ENCODE data around the gene PGBD4.

Gene PGBD4

DNA sequence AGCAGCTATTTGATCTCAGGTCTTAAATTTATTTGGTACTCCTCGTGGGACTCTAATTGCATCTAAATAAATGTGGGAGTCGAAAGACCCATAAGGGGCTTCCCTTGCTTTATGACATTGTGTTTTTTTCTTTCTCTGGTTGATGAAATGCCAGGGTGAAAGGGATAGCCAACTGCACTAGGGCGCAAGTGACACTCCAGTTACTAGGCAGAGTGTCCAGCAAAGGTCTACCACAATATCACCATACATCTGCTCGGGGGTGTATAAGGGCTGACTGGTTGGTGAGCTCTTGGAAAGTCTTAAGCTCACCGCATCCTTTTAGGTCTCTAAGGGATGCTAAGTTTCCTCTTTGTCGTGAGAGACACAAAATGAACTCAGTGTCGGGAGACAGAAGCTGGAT is 54.0 kb downstream of the PGBD4 start:
- Histone ChIP-seq H3K27ac (replicated peaks) (no peak overlapping the region), H3K4me3 (replicated peaks; ENCODE audit: insufficient read depth, low read length) (no peak overlapping the region), H3K27me3 (ENCODE audit: insufficient read depth, poor library complexity, severe bottlenecking) (no peaks in the 10 kb centered on the region)
- TF ChIP-seq, protein P1, sequence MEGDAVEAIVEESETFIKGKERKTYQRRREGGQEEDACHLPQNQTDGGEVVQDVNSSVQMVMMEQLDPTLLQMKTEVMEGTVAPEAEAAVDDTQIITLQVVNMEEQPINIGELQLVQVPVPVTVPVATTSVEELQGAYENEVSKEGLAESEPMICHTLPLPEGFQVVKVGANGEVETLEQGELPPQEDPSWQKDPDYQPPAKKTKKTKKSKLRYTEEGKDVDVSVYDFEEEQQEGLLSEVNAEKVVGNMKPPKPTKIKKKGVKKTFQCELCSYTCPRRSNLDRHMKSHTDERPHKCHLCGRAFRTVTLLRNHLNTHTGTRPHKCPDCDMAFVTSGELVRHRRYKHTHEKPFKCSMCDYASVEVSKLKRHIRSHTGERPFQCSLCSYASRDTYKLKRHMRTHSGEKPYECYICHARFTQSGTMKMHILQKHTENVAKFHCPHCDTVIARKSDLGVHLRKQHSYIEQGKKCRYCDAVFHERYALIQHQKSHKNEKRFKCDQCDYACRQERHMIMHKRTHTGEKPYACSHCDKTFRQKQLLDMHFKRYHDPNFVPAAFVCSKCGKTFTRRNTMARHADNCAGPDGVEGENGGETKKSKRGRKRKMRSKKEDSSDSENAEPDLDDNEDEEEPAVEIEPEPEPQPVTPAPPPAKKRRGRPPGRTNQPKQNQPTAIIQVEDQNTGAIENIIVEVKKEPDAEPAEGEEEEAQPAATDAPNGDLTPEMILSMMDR (IDR thresholded peaks at IDR 0.05; ENCODE audit: insufficient read depth, low read length): no peak
- TF ChIP-seq SPI1 (IDR thresholded peaks at IDR 0.05; ENCODE audit: borderline replicate concordance, low read depth) (no peak), POLR2AphosphoS5 (IDR thresholded peaks at IDR 0.05; ENCODE audit: low read depth) (no peak), GABPA (IDR thresholded peaks at IDR 0.05; ENCODE audit: low read depth) (no peak)
- TF ChIP-seq, protein P2, sequence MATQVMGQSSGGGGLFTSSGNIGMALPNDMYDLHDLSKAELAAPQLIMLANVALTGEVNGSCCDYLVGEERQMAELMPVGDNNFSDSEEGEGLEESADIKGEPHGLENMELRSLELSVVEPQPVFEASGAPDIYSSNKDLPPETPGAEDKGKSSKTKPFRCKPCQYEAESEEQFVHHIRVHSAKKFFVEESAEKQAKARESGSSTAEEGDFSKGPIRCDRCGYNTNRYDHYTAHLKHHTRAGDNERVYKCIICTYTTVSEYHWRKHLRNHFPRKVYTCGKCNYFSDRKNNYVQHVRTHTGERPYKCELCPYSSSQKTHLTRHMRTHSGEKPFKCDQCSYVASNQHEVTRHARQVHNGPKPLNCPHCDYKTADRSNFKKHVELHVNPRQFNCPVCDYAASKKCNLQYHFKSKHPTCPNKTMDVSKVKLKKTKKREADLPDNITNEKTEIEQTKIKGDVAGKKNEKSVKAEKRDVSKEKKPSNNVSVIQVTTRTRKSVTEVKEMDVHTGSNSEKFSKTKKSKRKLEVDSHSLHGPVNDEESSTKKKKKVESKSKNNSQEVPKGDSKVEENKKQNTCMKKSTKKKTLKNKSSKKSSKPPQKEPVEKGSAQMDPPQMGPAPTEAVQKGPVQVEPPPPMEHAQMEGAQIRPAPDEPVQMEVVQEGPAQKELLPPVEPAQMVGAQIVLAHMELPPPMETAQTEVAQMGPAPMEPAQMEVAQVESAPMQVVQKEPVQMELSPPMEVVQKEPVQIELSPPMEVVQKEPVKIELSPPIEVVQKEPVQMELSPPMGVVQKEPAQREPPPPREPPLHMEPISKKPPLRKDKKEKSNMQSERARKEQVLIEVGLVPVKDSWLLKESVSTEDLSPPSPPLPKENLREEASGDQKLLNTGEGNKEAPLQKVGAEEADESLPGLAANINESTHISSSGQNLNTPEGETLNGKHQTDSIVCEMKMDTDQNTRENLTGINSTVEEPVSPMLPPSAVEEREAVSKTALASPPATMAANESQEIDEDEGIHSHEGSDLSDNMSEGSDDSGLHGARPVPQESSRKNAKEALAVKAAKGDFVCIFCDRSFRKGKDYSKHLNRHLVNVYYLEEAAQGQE (IDR thresholded peaks at IDR 0.05; ENCODE audit: insufficient replicate concordance, low read depth): no peak
- no peak for DNase-seq (ENCODE audit: low read depth in 1 of 2, low spot score in 1 of 2)
